K562 (cell line): Measurements from ENCODE around the gene CDCP1. TPM values are rescaled to one million over a fixed set of nuclear protein-coding genes. Genes with fewer than 3 reads are reported as not detected.

Source experiments
- C11orf30 ChIP-seq: fragments of 450-650 bp; IDR thresholded peaks from 2 replicates; pipeline ENCODE4 v1.6.1; 2016; ENCODE audit warnings: low read depth, mild to moderate bottlenecking
- CREB3 ChIP-seq: fragments of 450-650 bp; conservative IDR thresholded peaks from 2 replicates; pipeline ENCODE4 v1.6.1; 2016; ENCODE audit warnings: missing genetic modification characterization, low read depth, mild to moderate bottlenecking, missing compliant biosample characterization, moderate library complexity
- E2F6 ChIP-seq, 2 experiments: IDR thresholded peaks; 2 replicates each; pipeline ENCODE4 v1.6.1; 2011; ENCODE audit warnings: borderline replicate concordance in 1 of 2, control low read depth in 1 of 2, low read depth in 1 of 2, low read length in 1 of 2, mild to moderate bottlenecking in 1 of 2, mixed read lengths in 1 of 2, moderate library complexity in 1 of 2; ENCODE audit not compliant: insufficient read depth in 1 of 2, insufficient read length in 1 of 2, poor library complexity in 1 of 2, severe bottlenecking in 1 of 2; ENCODE audit errors: extremely low read depth in 1 of 2
- MAX ChIP-seq: sonication (generic); formaldehyde crosslinking; IDR thresholded peaks from 2 replicates; pipeline ENCODE4 v1.9.0; 2022; ENCODE audit warnings: mild to moderate bottlenecking, missing genetic modification reagents
- NEUROD1 ChIP-seq: fragments of 150-350 bp; IDR thresholded peaks from 2 replicates; pipeline ENCODE4 v1.6.1; 2014; ENCODE audit warnings: borderline replicate concordance, low read length, low read depth; ENCODE audit not compliant: partially characterized antibody
- NFIC ChIP-seq: fragments of 450-650 bp; IDR thresholded peaks from 2 replicates; pipeline ENCODE4 v1.6.1; 2017; ENCODE audit warnings: mild to moderate bottlenecking, inconsistent platforms
- NRF1 ChIP-seq, 2 experiments: fragments of 450-650 bp; IDR thresholded peaks in 1 of 2; conservative IDR thresholded peaks in 1 of 2; 2 replicates each; pipeline ENCODE4 v1.6.1; 2014; ENCODE audit warnings: mild to moderate bottlenecking in 2 of 2
- SNIP1 ChIP-seq: fragments of 450-650 bp; IDR thresholded peaks from 2 replicates; pipeline ENCODE4 v1.7.1; 2017; ENCODE audit warnings: low read depth, mild to moderate bottlenecking
- TFAP4 ChIP-seq: sonication (generic); formaldehyde crosslinking; IDR thresholded peaks from 2 replicates; pipeline ENCODE4 v1.8.0; 2022; ENCODE audit warnings: missing genetic modification reagents, mild to moderate bottlenecking, moderate library complexity, borderline replicate concordance
- ZNF165 ChIP-seq: fragments of 250-450 bp; sonication (Bioruptor Pico); IDR thresholded peaks from 2 replicates; pipeline ENCODE4 v1.4.0; 2020; ENCODE audit warnings: borderline replicate concordance
- ZNF589 ChIP-seq: fragments of 200-800 bp; sonication (Bioruptor generic); IDR thresholded peaks from 2 replicates; pipeline ENCODE4 v1.6.1; 2016; ENCODE audit warnings: low read depth, missing genetic modification characterization, missing compliant biosample characterization
- polyA plus RNA-seq, 8 experiments: library from polyadenylated mRNA; depleted of rRNA in 4 of 8; stranded (reverse) in 5 of 8; unstranded in 3 of 8; fragments of >200 nt; fragmentation: Nextera tagmentation in 2 of 8; fragmentation: Illumina TruSeq in 1 of 8; extraction: Ambion mirVana in 2 of 8; extraction: Trizol in 1 of 8; gene quantifications; 2 replicates each; pipeline versions ENCODE4 v1.2.1 to v1.2.3, GENCODE V29; 2011 to 2014; ENCODE audit warnings: inconsistent platforms in 1 of 8, missing spikeins in 1 of 8
- total RNA-seq, 7 experiments: library from RNA; depleted of rRNA in 6 of 7; stranded (reverse); fragments of >200 nt in 6 of 7; fragmentation: Illumina TruSeq in 2 of 7; extraction: Trizol in 2 of 7; gene quantifications; 2 replicates each; pipeline versions ENCODE4 v1.2.1 to v1.2.3, GENCODE V29; 2011 to 2021; ENCODE audit warnings: low replicate concordance in 1 of 7
- TF ChIP-seq, protein P1 (sequence below): conservative IDR thresholded peaks from 2 replicates; pipeline ENCODE4 v1.6.1; 2011; ENCODE audit warnings: low read depth, mild to moderate bottlenecking, low read length; ENCODE audit not compliant: control insufficient read depth
- TF ChIP-seq, protein P2 (sequence below): fragments of 150-350 bp; conservative IDR thresholded peaks from 2 replicates; pipeline ENCODE4 v1.6.1; 2014; ENCODE audit warnings: low read length

The CDCP1 gene
- total and polyA plus RNA-seq, 9 of the 15 experiments (the other 6 are each of a cell fraction or from before 2014, with no cell fraction given) = 3.9 to 16.4 (median 5.2) TPM

GRCh38 chr3:45167011-45167911, 21.1 kb upstream of the CDCP1 start (continued):
- peak; percentile 78 for TF ChIP-seq CREB3 (tag)
- peak; percentile 13; the same call in 1 of the 2 replicates for TF ChIP-seq NFIC
- peak; percentile 57 for TF ChIP-seq E2F6 (IDR thresholded peaks at IDR 0.05; ENCODE audit: borderline replicate concordance in 1 of 2, extremely low read depth in 1 of 2, insufficient read depth in 1 of 2, insufficient read length in 1 of 2, low read depth in 1 of 2, low read length in 1 of 2, poor library complexity in 1 of 2, severe bottlenecking in 1 of 2)
- peak; percentile 36 for TF ChIP-seq NEUROD1
- TF ChIP-seq ZNF589 (CRISPR knock-in tag) = peak; percentile 98
- TF ChIP-seq SNIP1 = no peak
- peak; percentile 91 for TF ChIP-seq TFAP4 (CRISPR knock-in tag)
- peak; percentile 69 to 77 for TF ChIP-seq NRF1 (conservative IDR thresholded peaks at IDR 0.05 in 1 of 2, IDR thresholded peaks at IDR 0.05 in 1 of 2)
- TF ChIP-seq C11orf30 = peak; percentile 3; the same call in 1 of the 2 replicates
- TF ChIP-seq MAX (CRISPR knock-in tag) = 0 out of 2 replicates have a peak, but pooled peaks have one; percentile 44
- TF ChIP-seq, protein P1, sequence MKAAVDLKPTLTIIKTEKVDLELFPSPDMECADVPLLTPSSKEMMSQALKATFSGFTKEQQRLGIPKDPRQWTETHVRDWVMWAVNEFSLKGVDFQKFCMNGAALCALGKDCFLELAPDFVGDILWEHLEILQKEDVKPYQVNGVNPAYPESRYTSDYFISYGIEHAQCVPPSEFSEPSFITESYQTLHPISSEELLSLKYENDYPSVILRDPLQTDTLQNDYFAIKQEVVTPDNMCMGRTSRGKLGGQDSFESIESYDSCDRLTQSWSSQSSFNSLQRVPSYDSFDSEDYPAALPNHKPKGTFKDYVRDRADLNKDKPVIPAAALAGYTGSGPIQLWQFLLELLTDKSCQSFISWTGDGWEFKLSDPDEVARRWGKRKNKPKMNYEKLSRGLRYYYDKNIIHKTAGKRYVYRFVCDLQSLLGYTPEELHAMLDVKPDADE = peak; percentile 71; the same call in 1 of the 2 replicates
- TF ChIP-seq, protein P2, sequence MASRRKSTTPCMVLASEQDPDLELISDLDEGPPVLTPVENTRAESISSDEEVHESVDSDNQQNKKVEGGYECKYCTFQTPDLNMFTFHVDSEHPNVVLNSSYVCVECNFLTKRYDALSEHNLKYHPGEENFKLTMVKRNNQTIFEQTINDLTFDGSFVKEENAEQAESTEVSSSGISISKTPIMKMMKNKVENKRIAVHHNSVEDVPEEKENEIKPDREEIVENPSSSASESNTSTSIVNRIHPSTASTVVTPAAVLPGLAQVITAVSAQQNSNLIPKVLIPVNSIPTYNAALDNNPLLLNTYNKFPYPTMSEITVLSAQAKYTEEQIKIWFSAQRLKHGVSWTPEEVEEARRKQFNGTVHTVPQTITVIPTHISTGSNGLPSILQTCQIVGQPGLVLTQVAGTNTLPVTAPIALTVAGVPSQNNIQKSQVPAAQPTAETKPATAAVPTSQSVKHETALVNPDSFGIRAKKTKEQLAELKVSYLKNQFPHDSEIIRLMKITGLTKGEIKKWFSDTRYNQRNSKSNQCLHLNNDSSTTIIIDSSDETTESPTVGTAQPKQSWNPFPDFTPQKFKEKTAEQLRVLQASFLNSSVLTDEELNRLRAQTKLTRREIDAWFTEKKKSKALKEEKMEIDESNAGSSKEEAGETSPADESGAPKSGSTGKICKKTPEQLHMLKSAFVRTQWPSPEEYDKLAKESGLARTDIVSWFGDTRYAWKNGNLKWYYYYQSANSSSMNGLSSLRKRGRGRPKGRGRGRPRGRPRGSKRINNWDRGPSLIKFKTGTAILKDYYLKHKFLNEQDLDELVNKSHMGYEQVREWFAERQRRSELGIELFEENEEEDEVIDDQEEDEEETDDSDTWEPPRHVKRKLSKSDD = peak; percentile 39; the same call in 1 of the 2 replicates
- 0 out of 2 replicates have a peak, but pooled peaks have one; percentile 56 for TF ChIP-seq ZNF165 (CRISPR knock-in tag)
- TF ChIP-seq, all 486 proteins: peak for 153
